Stomach (tissue), 4 donors: Measurements from ENCODE around the gene TMEM79.

Source experiments
- EP300 ChIP-seq: sonication (generic); formaldehyde crosslinking; IDR thresholded peaks from one replicate; pipeline ENCODE4 v1.6.1; 2017; ENCODE audit warnings: antibody characterized with exemption
- POLR2A ChIP-seq, 4 donors: fragments of 450-650 bp; IDR thresholded peaks; one replicate each; pipeline ENCODE4 v1.6.1; 2016; ENCODE audit warnings: antibody characterized with exemption in 4 of 4, control low read depth in 2 of 4, mild to moderate bottlenecking in 1 of 4, moderate library complexity in 1 of 4
- POLR2AphosphoS5 ChIP-seq, 3 donors: sonication (generic); formaldehyde crosslinking; IDR thresholded peaks; one replicate each; pipeline ENCODE4 v1.6.1; 2016; ENCODE audit warnings: antibody characterized with exemption in 3 of 3
- TF ChIP-seq, protein P1 (sequence below), 7 experiments: fragments of 450-650 bp in 4 of 7; fragments of 200-600 bp in 3 of 7; sonication (generic) in 3 of 7; IDR thresholded peaks; one replicate each; pipeline ENCODE4 v1.5.1; 2016 to 2019; ENCODE audit warnings: antibody characterized with exemption in 7 of 7, control low read depth in 2 of 7, mild to moderate bottlenecking in 1 of 7

DNA sequence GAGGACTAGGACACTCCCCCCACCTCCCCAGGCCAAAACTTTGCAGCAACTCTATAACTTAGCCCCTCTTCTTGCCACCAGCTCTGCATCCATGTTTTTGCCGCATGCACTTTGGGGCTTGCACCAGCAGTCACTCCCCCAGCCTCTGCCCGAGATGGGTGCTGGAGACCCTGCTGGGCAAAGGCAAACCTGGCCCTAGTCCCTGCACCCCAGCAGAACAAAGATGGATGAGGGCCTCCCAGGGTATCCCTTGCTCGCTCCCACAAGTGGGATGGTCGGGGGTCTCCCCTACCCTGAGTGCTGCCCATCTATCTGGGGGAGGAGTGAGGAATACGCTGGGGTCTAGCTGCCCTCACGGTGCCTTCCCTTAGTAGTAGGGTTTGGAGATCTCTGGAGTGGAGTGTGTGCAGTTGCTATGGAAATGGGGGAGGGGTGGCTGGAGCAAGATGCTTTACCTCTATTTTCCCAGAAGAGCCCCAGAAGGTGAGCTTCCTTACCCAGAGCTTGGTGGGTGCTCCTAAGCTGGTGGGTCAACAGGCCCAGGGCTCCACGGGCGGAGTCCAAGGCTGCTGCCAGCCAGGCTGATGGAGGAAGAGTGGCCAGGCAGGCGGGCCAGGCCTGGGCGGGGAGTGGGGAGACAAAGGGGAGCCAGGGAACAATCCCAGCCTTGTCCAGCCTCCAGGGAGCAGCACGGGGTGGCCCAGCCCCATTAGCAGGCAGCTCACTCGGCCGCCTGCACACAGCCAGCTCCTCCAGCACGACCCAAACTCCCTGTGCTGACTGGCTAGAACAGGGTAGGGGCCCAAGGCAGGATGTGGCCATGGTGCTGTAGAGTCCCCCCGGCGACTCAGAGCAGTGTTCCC, 36.4 kb upstream of the TMEM79 start, which contains the start of gene PAQR6:
- TF ChIP-seq POLR2A (IDR thresholded peaks at IDR 0.05) (no peak), POLR2AphosphoS5 (IDR thresholded peaks at IDR 0.05) (no peak), EP300 (no peak)
- TF ChIP-seq, protein P1, sequence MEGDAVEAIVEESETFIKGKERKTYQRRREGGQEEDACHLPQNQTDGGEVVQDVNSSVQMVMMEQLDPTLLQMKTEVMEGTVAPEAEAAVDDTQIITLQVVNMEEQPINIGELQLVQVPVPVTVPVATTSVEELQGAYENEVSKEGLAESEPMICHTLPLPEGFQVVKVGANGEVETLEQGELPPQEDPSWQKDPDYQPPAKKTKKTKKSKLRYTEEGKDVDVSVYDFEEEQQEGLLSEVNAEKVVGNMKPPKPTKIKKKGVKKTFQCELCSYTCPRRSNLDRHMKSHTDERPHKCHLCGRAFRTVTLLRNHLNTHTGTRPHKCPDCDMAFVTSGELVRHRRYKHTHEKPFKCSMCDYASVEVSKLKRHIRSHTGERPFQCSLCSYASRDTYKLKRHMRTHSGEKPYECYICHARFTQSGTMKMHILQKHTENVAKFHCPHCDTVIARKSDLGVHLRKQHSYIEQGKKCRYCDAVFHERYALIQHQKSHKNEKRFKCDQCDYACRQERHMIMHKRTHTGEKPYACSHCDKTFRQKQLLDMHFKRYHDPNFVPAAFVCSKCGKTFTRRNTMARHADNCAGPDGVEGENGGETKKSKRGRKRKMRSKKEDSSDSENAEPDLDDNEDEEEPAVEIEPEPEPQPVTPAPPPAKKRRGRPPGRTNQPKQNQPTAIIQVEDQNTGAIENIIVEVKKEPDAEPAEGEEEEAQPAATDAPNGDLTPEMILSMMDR (IDR thresholded peaks at IDR 0.05): no peak
